HG03378 (cell line): ENCODE data around the gene BLVRB.
A peak's percentile ranks its signal among the peaks of the same experiment; 100 is the strongest.
"Not testable (repeated sequence)": the region's sequence is repeated elsewhere in the genome, so short reads cannot be mapped to it uniquely, and the experiment has no call there.

Experiments used
- ATAC-seq: cut with Tn5 transposase; IDR thresholded peaks from one replicate; pipeline ENCODE4 v1.9.1; 2021; ENCODE audit warnings: mild to moderate bottlenecking, moderate library complexity; ENCODE audit not compliant: unreplicated experiment

The BLVRB gene

GRCh38 chr19:40465557-40466218 is at the start of gene BLVRB:
TSS of gene BLVRB (minus strand) at chr19:40465745. CDS start at chr19:40465688, 57 bp downstream.
- ATAC-seq, result peak; percentile 79

GRCh38 chr19:40513741-40514315 is 48.3 kb upstream of the BLVRB start:
- no peak for ATAC-seq

- ATAC-seq, result no peak
Measured at GRCh38 chr19:40513345-40513678, 47.8 kb upstream of the BLVRB start.

- ATAC-seq, result no peak
Measured at GRCh38 chr19:40512473-40513344, 47.2 kb upstream of the BLVRB start.

- ATAC-seq, result no peak
Measured at GRCh38 chr19:40512110-40512472, 46.5 kb upstream of the BLVRB start.

- no peak for ATAC-seq
Measured at GRCh38 chr19:40511487-40511886, 45.9 kb upstream of the BLVRB start.

- ATAC-seq, result no peak
Measured at GRCh38 chr19:40510526-40511115, 45.1 kb upstream of the BLVRB start.

- no peak for ATAC-seq
Measured at GRCh38 chr19:40508739-40509260, 43.3 kb upstream of the BLVRB start.

GRCh38 chr19:40507892-40508291 is 42.3 kb upstream of the BLVRB start:
- no peak for ATAC-seq

- no peak for ATAC-seq
Measured at GRCh38 chr19:40506099-40506498, 40.6 kb upstream of the BLVRB start.

GRCh38 chr19:40503320-40503695 is 37.8 kb upstream of the BLVRB start:
- ATAC-seq, result no peak

- no peak for ATAC-seq
Measured at GRCh38 chr19:40502647-40503319, 37.2 kb upstream of the BLVRB start.

GRCh38 chr19:40502081-40502480 is 36.5 kb upstream of the BLVRB start:
- no peak for ATAC-seq

GRCh38 chr19:40501599-40501998 is 36.1 kb upstream of the BLVRB start:
- no peak for ATAC-seq

- ATAC-seq, result not testable (repeated sequence)
Measured at GRCh38 chr19:40500678-40501530, 35.4 kb upstream of the BLVRB start.

- no peak for ATAC-seq
Measured at GRCh38 chr19:40499320-40499719, 33.8 kb upstream of the BLVRB start.

- no peak for ATAC-seq
Measured at GRCh38 chr19:40497214-40497613, 31.7 kb upstream of the BLVRB start.

GRCh38 chr19:40494191-40494838 is 28.8 kb upstream of the BLVRB start:
- no peak for ATAC-seq

GRCh38 chr19:40493778-40494177 is 28.2 kb upstream of the BLVRB start:
- ATAC-seq, result no peak
